Immature natural killer cell (primary cell): ENCODE results near the gene ZFP3. TPM values are rescaled to one million over a fixed set of nuclear protein-coding genes. Genes with fewer than 3 reads are reported as not detected.
"Not testable (repeated sequence)": the region's sequence is repeated elsewhere in the genome, so short reads cannot be mapped to it uniquely, and the experiment has no call there.

Experiments
- DNase-seq, 3 donors: peaks; one replicate each; pipeline ENCODE4 v3.0.0; 2022; ENCODE audit warnings: mixed read lengths in 1 of 3
- H3K27ac Mint-ChIP-seq, 6 donors: one replicate each; pipeline ENCODE4 v1.8.0; 2020; ENCODE audit warnings: mixed read lengths in 6 of 6, mild to moderate bottlenecking in 5 of 6, inconsistent platforms in 4 of 6, moderate library complexity in 3 of 6
- H3K27me3 Mint-ChIP-seq, 3 donors: one replicate each; pipeline ENCODE4 v1.8.0; 2020 to 2021; ENCODE audit warnings: low read depth in 3 of 3, mild to moderate bottlenecking in 3 of 3, mixed read lengths in 3 of 3, moderate library complexity in 3 of 3, inconsistent platforms in 1 of 3
- H3K36me3 Mint-ChIP-seq, 3 donors: one replicate each; pipeline ENCODE4 v1.8.0; 2020; ENCODE audit warnings: mixed read lengths in 3 of 3, inconsistent platforms in 2 of 3, mild to moderate bottlenecking in 2 of 3
- H3K4me1 Mint-ChIP-seq, 2 donors: one replicate each; pipeline ENCODE4 v1.8.0; 2020; ENCODE audit warnings: inconsistent platforms in 2 of 2, mild to moderate bottlenecking in 2 of 2, mixed read lengths in 2 of 2, moderate library complexity in 1 of 2
- H3K4me3 Mint-ChIP-seq, 5 donors: one replicate each; pipeline ENCODE4 v1.8.0; 2020; ENCODE audit warnings: mild to moderate bottlenecking in 5 of 5, mixed read lengths in 5 of 5, inconsistent platforms in 3 of 5, moderate library complexity in 3 of 5
- H3K9me3 Mint-ChIP-seq, 6 donors: one replicate each; pipeline ENCODE4 v1.8.0; 2020; ENCODE audit warnings: mild to moderate bottlenecking in 6 of 6, mixed read lengths in 6 of 6, inconsistent platforms in 4 of 6, moderate library complexity in 3 of 6
- polyA plus RNA-seq, 3 donors: library from polyadenylated mRNA; unstranded; fragments of 300-500 nt; fragmentation: Illumina TruSeq; gene quantifications; one replicate each; pipeline ENCODE4 v1.2.3, GENCODE V29; 2021

ZFP3 gene
- under 1 TPM in 2 of 3 donors, not detected in 1; 0.51 to 0.61 TPM for polyA plus RNA-seq

DNA sequence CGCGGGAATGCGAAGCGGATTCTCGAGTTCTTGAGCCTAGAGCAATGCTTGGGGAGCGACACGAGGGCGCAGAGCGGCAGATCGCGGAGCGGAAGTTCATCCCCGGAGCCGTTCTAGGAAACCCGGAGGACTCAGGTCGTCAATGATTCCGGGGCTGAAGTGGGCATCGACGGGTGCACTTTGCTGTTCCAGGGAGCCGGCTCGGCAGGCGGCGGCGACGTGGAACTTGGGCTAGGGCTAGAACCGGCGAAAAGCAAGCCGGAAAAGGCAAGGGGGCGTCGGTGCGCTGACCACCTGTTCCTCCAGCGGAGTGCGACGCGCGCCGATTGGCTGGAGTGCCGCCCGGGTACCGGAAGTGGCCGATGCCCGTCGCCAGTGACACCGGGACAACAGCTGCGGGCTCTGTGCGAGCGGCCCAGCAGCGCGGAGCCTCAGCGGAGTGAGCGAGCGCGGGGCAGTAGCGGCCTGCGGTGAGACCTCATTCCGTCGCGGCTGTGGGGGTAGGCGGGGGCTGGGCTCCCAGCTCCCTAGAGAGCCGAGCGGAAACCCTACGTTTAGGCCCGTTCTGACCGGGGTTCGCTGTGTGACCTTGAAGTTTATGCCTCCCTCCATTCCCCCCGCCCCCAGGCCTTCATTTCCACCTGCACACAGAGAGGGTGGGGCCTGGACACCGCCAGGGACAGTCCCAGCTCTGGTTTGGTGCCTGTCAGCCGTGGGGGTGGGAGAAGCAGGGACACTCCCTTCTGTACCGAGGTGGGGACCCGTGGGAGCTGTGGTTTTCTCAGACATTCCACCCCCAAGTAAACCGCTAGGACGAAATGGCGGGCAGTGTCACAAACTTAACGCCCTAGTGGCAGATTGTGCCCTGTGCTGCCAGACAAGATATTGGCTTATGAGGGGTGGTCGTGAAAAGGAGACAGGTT is at the start of gene ZFP3:
TSS of gene ZFP3 (plus strand) at position 362 of the 923 bp plus-strand sequence. CDS start 13,038 bp downstream, outside the sequence.
- Mint-ChIP-seq H3K27ac (peak within 1 kb of the TSS; percentile 87 to 98 (median 96)), H3K27me3 (peaks cover 5 to 13% (median 10%) of the 10 kb centered on the region in 3 donors), H3K4me3 (peak within 1 kb of the TSS; percentile 91 to 97 (median 93)), H3K4me1 (peaks cover 31 to 41% of the 10 kb centered on the region in 2 donors), H3K36me3 (peaks cover 5 to 6% (median 5%) of the 10 kb centered on the region in 3 donors), H3K9me3 (peaks cover 0 to 5% (median 2%) of the 10 kb centered on the region in 6 donors)
- DNase-seq, result peak; percentile 86 to 87 (median 87)

DNA sequence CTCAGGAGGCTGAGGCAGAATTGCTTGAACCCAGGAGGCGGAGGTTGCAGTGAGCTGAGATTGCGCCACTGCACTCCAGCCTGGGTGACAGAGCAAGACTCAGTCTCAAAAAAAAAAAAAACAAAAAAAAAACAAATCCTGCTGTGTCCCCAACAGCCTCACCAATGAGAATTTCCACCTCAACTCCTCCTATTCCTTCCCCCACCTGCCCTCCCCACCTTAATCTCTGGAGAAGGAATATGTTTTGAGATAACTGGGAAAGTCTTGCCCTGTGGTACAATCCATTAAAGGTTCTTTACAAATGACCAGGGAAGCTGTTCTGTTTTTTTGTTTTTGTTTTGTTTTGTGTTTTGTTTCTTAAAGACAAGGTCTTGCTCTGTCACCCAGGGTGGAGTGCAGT is 48.1 kb upstream of the ZFP3 start:
- Mint-ChIP-seq H3K27ac (peak overlapping the region in 1 of 6 donors; percentile 63), H3K4me1 (peaks cover 11 to 14% of the 10 kb centered on the region in 2 donors)
- not testable (repeated sequence) for H3K4me3 Mint-ChIP-seq, DNase-seq, H3K9me3 Mint-ChIP-seq, H3K27me3 Mint-ChIP-seq, H3K36me3 Mint-ChIP-seq

DNA sequence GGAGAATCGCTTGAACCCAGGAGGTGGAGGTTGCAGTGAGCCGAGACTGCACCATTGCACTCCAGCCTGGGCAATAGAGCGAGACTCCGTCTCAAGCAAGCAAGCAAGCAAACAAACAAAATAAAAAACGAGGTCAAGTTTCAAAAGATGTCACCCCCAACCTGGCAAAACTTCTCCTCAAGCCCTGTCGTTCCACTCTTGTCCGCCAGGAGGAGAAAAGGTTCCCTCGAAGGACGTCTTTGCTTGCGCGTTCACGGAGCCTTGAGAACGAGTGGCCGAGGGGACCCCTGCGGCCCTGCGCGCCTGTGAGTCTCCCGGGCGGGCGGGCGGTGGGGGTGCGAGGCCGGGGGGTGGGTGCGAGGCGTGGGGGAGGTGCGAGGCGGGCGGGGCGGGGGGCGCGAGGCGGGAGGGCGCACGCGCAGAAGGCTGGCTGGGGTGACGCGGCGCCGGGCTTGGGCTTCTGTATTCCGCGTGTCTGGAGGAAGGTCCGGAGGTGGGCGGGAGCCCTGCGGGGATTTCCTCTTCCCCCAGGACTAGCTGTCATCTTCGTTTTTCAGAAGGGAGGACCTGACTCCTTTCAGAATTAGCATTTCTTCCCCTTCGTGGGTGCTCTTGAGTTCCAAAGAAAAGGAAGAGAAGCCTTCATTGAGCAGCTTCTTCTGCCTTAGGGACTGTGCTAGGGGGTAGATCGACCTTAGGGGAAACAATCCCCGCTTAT is 46.7 kb upstream of the ZFP3 start:
- peak overlapping the region; percentile 82 to 85 (median 84) for H3K4me3 Mint-ChIP-seq

DNA sequence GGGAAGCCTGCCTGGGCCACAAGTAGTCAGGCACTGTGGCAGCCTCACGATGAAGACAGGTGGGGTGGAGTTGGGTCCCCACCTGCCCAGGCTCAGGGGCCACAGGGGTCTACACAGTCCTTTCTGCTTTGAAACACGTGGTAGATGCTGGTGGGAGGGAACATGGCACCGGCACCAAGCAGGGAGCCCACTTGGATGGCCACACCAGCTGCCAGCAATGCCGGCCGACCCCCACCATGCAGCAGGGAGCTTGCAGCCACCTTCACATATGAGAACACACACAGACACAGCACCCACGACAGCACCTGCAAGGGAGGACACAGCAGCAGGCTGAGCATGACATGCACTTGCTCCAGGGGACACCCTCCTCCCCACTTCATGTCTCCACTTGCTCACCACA is 45.4 kb upstream of the ZFP3 start:
- Mint-ChIP-seq H3K27ac (no peak overlapping the region), H3K27me3 (peaks cover 5 to 7% (median 5%) of the 10 kb centered on the region in 3 donors), H3K36me3 (no peaks in the 10 kb centered on the region), H3K4me1 (peaks cover 11 to 14% of the 10 kb centered on the region in 2 donors), H3K4me3 (no peak overlapping the region), H3K9me3 (no peaks in the 10 kb centered on the region)
- no peak for DNase-seq

More for the DNA sequence above, 46.7 kb upstream of the ZFP3 start:
- H3K4me1 Mint-ChIP-seq, result peaks cover 11 to 14% of the 10 kb centered on the region in 2 donors
- no peaks in the 10 kb centered on the region for H3K9me3 Mint-ChIP-seq
- no peaks in the 10 kb centered on the region for H3K36me3 Mint-ChIP-seq
- peak overlapping the region; percentile 68 to 88 (median 82) for H3K27ac Mint-ChIP-seq
- H3K27me3 Mint-ChIP-seq, result peaks cover 5 to 7% (median 5%) of the 10 kb centered on the region in 3 donors
- peak; percentile 75 to 82 (median 79) for DNase-seq

DNA sequence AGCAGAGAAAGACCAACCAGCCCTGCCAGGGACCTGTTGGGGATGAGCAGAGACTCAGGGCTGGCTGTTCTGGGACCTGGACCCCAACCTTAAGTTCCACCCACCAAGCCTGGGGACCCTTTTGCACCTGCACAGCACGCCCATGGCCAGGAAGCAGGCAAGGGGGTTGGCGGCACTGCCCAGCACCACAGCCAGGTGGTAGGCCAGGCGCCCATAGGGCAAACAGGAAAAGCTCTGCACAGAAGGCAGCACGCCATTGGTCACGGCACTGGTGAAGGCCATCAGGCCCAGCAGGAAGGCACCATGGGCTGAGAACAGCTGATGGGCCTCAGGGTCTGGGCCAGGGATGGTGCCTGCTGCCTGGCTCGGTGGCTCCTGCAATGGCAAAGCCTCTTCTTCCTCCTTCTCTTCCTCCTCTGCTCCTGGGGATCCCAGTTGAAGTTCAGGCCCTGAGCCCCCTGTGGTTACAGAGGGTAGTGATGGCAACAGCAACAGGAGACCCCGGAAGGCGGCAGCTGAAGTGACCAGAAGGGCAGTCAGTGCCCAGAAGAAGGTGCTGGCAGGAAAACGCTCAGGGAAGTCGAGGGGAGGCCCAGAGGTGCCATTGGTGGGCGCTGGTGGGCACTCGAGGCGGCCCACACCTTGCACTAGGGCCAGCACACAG is 44.8 kb upstream of the ZFP3 start:
- Mint-ChIP-seq H3K36me3 (no peaks in the 10 kb centered on the region), H3K4me3 (no peak overlapping the region), H3K9me3 (no peaks in the 10 kb centered on the region), H3K4me1 (peaks cover 11 to 14% of the 10 kb centered on the region in 2 donors), H3K27ac (no peak overlapping the region), H3K27me3 (peaks cover 5 to 7% (median 5%) of the 10 kb centered on the region in 3 donors)
- no peak for DNase-seq

DNA sequence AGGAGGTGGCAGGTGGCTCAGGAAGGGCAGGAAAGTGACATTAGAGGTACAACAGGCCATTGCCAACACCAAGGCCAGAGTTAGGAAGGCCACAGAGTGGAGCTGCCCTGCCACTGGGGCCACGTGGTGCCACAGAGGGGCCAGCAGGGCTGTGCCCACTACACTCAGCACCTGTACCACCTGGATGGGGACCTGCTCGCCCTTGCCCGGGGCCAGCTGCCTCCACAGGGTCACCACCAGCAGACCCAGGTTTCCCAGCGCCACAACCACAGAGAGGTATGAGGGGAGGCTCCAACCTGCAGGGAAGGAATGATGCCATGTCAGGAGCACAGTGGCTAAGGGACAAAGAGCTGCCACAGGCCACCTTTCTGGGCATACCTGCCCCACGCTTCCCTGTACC is 44.2 kb upstream of the ZFP3 start:
- H3K4me3 Mint-ChIP-seq, result no peak overlapping the region
- no peak for DNase-seq
- H3K27ac Mint-ChIP-seq, result no peak overlapping the region
- peaks cover 5 to 7% (median 5%) of the 10 kb centered on the region in 3 donors for H3K27me3 Mint-ChIP-seq
- H3K4me1 Mint-ChIP-seq, result peaks cover 11 to 14% of the 10 kb centered on the region in 2 donors
- H3K36me3 Mint-ChIP-seq, result no peaks in the 10 kb centered on the region
- no peaks in the 10 kb centered on the region for H3K9me3 Mint-ChIP-seq

DNA sequence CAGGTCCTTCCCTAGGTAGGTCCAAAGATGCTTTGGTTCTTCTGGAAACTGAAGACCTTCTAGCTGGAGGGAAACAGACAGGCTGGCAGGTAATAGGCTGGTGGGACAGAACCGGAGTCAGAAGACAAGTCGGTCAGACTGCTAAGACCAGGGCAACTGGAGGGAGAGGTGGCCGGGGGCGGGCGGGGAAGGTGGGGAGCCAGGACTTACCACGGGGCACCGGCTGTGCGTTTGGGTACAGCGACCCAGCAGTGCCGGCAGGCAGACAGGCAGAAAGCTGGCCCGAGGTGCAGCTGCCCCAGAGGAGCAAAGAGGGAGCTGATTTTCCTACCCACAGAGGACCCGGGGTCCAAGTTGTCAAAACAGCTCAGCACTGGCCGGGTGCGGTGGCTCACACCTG is 43.6 kb upstream of the ZFP3 start:
- no peak for DNase-seq
- no peaks in the 10 kb centered on the region for H3K9me3 Mint-ChIP-seq
- peaks cover 5 to 7% (median 6%) of the 10 kb centered on the region in 3 donors for H3K27me3 Mint-ChIP-seq
- H3K27ac Mint-ChIP-seq, result no peak overlapping the region
- no peaks in the 10 kb centered on the region for H3K36me3 Mint-ChIP-seq
- H3K4me1 Mint-ChIP-seq, result peaks cover 11 to 14% of the 10 kb centered on the region in 2 donors
- no peak overlapping the region for H3K4me3 Mint-ChIP-seq

DNA sequence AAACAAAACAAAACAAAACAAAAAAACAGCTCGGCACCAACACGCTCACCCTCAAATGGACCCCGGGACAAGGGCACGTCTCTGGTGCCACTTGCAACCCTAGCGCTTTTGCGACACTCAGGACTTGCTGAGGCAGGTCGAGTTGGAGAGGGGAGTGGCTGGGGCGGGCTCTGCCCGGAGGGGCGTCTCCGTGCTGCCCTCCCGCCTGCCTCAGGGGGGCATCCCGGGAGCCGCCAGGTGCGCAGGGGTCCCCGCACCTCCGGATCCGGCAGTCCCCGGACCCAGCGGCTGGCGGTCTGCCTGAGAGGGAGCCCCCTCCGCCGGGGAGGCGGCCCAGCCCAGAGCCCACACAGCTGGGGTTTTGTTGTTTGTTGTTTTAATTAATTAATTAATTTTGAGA is 43.0 kb upstream of the ZFP3 start, which contains the start of gene SLC52A1:
TSS of gene SLC52A1 (minus strand) at position 112 of the 400 bp plus-strand sequence. CDS start 820 bp downstream, outside the sequence.
- H3K27ac Mint-ChIP-seq, result no peak within 1 kb of the TSS
- peaks cover 5 to 7% (median 7%) of the 10 kb centered on the region in 3 donors for H3K27me3 Mint-ChIP-seq
- H3K4me1 Mint-ChIP-seq, result peaks cover 11 to 14% of the 10 kb centered on the region in 2 donors
- H3K9me3 Mint-ChIP-seq, result no peaks in the 10 kb centered on the region
- no peak for DNase-seq
- no peak within 1 kb of the TSS for H3K4me3 Mint-ChIP-seq
- H3K36me3 Mint-ChIP-seq, result no peaks in the 10 kb centered on the region

DNA sequence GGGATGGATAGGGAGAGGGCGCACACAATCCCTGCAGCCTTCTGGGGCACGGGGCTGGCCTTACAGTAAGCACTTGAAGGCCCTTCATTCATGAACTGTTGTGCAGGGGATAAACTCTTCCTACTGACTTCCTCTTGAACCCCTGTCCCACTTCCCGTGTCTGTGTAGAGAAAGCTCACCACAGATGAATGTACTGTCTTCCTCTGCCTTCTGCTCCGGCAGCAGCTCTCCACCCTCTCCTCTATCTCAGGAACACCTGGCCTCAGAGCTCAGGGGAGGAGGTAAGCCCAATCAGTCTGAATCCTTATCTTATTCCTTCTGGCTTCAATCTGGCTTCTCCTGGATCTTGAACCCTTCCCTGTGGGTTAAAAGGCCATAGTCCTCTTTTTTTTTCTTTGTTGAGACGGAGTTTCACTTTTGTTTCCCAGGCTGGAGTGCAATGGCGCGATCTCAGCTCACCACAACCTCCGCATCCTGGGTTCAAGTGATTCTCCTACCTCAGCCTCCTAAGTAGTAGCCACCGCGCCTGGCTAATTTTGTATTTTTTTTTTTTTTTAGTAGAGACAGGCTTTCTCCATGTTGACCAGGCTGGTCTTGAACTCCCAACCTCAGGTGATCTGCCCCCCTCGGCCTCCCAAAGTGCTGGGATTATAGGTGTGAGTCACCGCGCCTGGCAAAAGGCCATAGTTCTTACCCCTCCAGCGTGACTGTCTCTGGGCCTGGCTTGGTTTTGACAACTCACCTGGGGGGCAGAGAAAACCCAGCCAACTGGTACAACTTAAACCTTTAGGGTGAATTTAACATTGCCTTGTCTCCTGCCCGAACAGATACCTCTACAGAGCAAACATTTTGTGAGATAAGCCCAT is 35.9 kb upstream of the ZFP3 start:
- DNase-seq, result no peak
- Mint-ChIP-seq H3K9me3 (no peaks in the 10 kb centered on the region), H3K4me1 (peaks cover 0 to 6% of the 10 kb centered on the region in 2 donors), H3K36me3 (no peaks in the 10 kb centered on the region), H3K27ac (peak overlapping the region in 4 of 6 donors; percentile 3 to 67 (median 17)), H3K4me3 (peak overlapping the region in 3 of 5 donors; percentile 27 to 59 (median 36)), H3K27me3 (peaks cover 0 to 3% (median 0%) of the 10 kb centered on the region in 3 donors)

DNA sequence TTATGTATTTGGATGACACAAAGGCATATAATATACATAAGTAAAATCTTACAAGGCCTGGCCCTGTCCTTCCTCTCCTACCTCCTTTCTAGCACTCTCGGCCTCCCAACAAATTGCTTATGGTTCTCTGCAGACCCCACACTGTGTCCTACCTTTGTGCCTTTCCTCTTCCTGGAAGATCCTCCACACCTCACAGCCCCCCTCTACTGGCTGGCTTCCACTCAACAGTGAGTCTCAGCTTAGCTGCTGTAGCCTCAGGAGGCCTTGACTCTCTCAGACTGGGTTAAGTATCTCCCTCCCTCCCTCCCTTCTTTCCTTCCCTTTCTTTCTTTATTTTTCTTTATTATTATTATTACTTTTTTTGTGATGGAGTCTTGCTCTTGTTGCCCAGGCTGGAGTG is 34.7 kb upstream of the ZFP3 start:
- Mint-ChIP-seq H3K4me1 (peaks cover 0 to 12% of the 10 kb centered on the region in 2 donors), H3K36me3 (no peaks in the 10 kb centered on the region), H3K4me3 (no peak overlapping the region), H3K27me3 (peaks cover 0 to 3% (median 0%) of the 10 kb centered on the region in 3 donors), H3K9me3 (no peaks in the 10 kb centered on the region), H3K27ac (peak overlapping the region in 1 of 6 donors; percentile 75)
- DNase-seq, result no peak

DNA sequence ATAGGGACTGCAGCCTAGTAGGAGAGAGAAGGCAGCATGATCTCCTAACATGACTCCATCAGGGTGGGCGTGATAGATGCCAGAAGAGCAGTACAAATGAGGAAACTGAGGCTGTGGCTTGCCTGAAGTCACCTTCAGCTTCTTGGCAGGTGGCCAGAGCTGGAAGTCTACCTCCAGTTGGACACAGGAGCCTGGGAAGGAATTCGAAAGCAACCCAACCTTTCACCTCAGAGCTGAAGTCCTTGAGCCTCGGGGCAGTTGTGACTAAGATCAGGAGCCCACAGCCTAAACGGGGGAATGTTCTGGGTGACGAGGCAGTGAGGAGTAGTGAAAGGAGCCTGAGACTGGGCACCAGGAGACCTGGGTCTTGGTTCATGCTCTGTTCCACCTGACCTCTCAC is 33.6 kb upstream of the ZFP3 start:
- Mint-ChIP-seq H3K27ac (no peak overlapping the region), H3K36me3 (no peaks in the 10 kb centered on the region), H3K9me3 (no peaks in the 10 kb centered on the region), H3K27me3 (peaks cover 0 to 5% (median 2%) of the 10 kb centered on the region in 3 donors), H3K4me1 (peaks cover 5 to 20% of the 10 kb centered on the region in 2 donors), H3K4me3 (no peak overlapping the region)
- no peak for DNase-seq

DNA sequence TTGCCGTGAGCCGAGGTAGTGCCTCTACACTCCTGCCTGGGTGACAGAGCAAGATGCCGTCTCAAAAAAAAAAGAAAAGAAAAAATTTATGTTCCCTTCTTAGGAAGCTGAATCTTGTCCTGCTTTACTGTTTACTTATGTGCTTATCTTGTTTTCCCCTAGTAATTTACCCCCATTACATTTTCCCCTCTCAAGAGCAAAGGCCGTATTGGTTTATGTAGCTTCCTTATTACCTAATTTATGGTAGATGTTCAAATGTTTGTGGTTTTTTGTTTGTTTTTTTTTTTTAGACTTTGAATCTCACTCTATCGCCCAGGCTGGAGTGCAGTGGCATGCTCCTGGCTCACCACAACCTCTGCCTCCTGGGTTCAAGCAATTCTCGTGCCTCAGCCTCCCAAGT is 32.8 kb upstream of the ZFP3 start:
- Mint-ChIP-seq H3K4me3 (no peak overlapping the region), H3K9me3 (no peaks in the 10 kb centered on the region), H3K36me3 (no peaks in the 10 kb centered on the region), H3K27me3 (peaks cover 0 to 6% (median 2%) of the 10 kb centered on the region in 3 donors), H3K4me1 (peaks cover 7 to 23% of the 10 kb centered on the region in 2 donors), H3K27ac (no peak overlapping the region)
- DNase-seq, result no peak
